ENCODE measurements around the gene TWNK.

TWNK gene

GRCh38 chr10:100998991-100999741 is 11.8 kb downstream of the TWNK start:
- Mint-ChIP-seq H3K9me3 (no peaks in the 10 kb centered on the region), H3K27ac (peak overlapping the region; percentile 96), H3K36me3 (peaks cover 3% of the 10 kb centered on the region), H3K27me3 (no peaks in the 10 kb centered on the region), H3K4me3 (peak overlapping the region; percentile 92), H3K4me1 (peaks cover 25% of the 10 kb centered on the region)

DNA sequence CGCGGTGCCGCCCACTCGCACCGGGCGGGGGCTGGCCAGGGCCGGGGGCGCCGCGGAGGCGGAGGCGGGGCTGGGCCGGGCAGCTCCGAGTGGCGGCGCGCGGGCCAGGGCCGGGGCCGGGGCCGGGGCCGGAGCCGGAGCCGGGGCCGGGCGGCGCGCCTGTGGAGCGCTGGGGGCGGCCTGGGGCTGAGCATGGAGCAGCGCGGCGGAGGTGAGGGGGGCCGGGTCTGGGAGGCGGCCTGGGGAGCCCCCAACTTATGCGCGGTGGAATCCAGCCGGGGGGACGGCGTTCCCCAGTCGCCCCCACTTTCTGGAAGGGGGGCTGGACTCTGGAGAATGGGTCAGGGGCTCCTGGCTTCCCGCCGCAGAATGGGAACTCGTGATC is 12.4 kb downstream of the TWNK start, which contains the start of gene LZTS2:
LZTS2 (plus strand) TSS at position 67 of the 385 bp plus-strand sequence. CDS start 2,731 bp downstream, outside the sequence.
- peaks cover 25% of the 10 kb centered on the region for H3K4me1 Mint-ChIP-seq
- no peaks in the 10 kb centered on the region for H3K36me3 Mint-ChIP-seq
- peak within 1 kb of the TSS; percentile 92 for H3K4me3 Mint-ChIP-seq
- H3K9me3 Mint-ChIP-seq = no peaks in the 10 kb centered on the region
- H3K27ac Mint-ChIP-seq = peak within 1 kb of the TSS; percentile 96
- no peaks in the 10 kb centered on the region for H3K27me3 Mint-ChIP-seq

DNA sequence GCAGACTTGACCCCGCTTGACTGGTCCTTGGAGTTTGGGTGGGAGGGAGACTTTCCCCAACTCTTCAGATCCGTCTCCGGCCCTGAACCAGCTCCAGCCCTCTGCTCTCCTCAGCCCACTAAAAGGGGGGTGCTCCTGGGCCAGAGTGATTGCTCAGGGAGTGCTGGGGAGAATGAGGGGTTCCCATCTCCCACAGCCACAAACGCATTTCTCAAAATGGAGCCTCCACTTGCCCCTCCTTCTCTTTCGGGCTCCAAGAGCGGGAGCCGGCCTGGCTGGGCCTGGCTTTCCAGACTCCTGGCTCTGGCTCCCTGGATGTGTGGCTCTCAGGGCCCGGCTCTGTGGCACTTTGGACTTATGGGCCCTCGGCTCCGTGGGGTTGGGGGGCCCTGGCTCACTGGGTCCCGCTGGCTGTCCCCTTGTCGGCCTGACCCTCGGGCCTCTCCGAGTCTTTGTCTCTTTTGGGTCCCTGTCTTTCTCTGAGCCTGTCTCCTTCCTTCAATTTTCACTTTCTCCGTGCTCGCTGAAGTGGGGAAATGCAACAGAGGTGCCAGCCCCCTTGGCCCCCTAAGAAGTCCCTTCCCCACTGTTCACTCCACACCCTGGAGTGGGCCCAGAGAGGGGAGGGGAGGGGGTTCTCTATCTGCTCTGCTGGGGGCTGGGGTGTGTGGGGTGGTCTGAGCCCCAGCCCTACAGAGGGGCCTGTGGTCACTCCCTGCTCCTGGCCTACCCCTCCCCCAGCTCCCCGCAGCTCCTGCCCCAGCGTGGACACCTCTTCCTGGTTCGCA is 13.0 kb downstream of the TWNK start:
- H3K4me3 Mint-ChIP-seq = peak overlapping the region; percentile 80
- peaks cover 25% of the 10 kb centered on the region for H3K4me1 Mint-ChIP-seq
- no peaks in the 10 kb centered on the region for H3K9me3 Mint-ChIP-seq
- no peak overlapping the region for H3K27ac Mint-ChIP-seq
- no peaks in the 10 kb centered on the region for H3K36me3 Mint-ChIP-seq
- H3K27me3 Mint-ChIP-seq = no peaks in the 10 kb centered on the region

DNA sequence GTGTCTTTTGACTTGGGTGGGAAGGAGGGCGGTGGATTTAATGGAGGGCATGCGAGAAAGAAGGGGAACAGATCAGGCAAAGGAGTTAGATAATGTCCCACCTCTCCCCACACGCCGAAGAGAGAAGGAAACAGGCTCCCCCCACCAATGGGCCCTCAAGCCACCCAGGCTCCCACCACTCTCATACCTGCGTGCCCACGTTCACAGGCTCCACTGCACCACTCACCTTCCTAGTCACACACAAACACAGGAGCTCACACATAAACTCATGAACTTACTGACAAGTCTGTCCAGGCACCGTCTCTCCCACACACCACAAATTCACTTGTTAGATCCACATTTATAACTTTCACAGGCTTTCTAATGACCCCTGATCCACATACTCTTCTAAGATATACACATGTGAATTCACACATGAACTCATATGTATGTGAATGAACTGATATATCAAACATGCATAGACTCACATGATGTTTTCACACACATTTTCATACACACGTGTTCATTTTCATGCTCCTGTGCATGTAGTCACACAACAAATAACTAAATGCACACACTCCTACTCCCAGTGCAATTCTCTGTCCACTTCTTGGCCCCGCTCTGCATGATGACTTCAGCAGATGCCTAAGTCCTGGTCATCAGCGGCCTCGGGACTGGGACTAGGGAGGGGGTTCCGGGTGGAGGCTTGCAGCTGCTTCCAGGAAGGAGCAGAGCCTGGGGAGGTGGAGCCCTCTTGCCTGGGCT is 13.7 kb downstream of the TWNK start:
- no peaks in the 10 kb centered on the region for H3K9me3 Mint-ChIP-seq
- H3K36me3 Mint-ChIP-seq = no peaks in the 10 kb centered on the region
- H3K4me3 Mint-ChIP-seq = peak overlapping the region; percentile 74
- peak overlapping the region; percentile 48 for H3K27ac Mint-ChIP-seq
- H3K27me3 Mint-ChIP-seq = no peaks in the 10 kb centered on the region
- peaks cover 23% of the 10 kb centered on the region for H3K4me1 Mint-ChIP-seq

DNA sequence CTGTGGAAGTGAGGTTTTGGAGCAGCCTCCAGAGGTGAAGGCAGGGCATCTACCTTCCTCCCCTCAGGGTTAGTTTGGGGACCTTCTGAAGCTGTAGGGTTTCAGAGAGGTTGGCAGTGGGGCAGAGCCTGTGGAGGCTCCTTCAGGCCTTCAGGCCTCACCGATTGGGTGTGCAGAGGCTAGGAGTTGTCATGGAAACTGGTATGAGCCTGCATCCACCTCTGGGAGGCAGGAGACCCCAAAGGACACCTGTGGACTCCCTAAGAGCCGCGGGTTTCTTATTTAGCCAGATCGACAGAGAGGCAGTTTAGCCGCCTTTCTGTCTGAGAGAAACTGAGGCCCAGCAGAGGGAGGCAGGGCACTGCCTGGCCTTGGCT is 14.3 kb downstream of the TWNK start:
- Mint-ChIP-seq H3K27ac (no peak overlapping the region), H3K4me3 (no peak overlapping the region), H3K27me3 (no peaks in the 10 kb centered on the region), H3K4me1 (peaks cover 17% of the 10 kb centered on the region), H3K9me3 (no peaks in the 10 kb centered on the region), H3K36me3 (no peaks in the 10 kb centered on the region)

DNA sequence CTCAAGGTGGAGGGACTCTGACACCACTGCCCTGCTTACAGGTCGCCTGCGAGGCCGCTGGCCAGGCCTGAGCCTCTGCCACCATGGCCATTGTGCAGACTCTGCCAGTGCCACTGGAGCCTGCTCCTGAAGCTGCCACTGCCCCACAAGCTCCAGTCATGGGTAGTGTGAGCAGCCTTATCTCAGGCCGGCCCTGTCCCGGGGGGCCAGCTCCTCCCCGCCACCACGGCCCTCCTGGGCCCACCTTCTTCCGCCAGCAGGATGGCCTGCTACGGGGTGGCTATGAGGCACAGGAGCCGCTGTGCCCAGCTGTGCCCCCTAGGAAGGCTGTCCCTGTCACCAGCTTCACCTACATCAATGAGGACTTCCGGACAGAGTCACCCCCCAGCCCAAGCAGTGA is 15.1 kb downstream of the TWNK start:
- Mint-ChIP-seq H3K36me3 (no peaks in the 10 kb centered on the region), H3K4me3 (no peak overlapping the region), H3K4me1 (peaks cover 16% of the 10 kb centered on the region)

DNA sequence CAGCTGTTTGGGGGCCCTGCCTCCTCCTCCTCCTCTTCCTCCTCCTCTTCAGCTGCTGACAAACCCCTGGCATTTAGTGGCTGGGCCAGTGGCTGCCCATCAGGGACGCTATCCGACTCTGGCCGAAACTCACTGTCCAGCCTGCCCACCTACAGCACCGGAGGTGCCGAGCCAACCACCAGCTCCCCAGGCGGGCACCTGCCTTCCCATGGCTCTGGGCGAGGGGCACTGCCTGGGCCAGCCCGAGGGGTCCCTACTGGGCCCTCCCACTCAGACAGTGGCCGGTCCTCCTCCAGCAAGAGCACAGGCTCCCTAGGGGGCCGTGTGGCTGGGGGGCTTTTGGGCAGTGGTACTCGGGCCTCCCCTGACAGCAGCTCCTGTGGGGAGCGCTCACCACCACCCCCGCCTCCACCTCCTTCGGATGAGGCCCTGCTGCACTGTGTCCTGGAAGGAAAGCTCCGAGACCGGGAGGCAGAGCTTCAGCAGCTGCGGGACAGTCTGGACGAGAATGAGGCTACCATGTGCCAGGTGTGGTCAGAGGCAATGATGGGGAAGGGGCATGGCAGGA is 16.4 kb downstream of the TWNK start:
- Mint-ChIP-seq H3K4me1 (peaks cover 7% of the 10 kb centered on the region), H3K27me3 (no peaks in the 10 kb centered on the region), H3K27ac (no peak overlapping the region), H3K36me3 (no peaks in the 10 kb centered on the region), H3K9me3 (no peaks in the 10 kb centered on the region), H3K4me3 (no peak overlapping the region)

More for the DNA sequence above, 15.1 kb downstream of the TWNK start:
- Mint-ChIP-seq H3K27me3 (no peaks in the 10 kb centered on the region), H3K27ac (no peak overlapping the region), H3K9me3 (no peaks in the 10 kb centered on the region)

- H3K27me3 Mint-ChIP-seq = no peaks in the 10 kb centered on the region
- H3K4me1 Mint-ChIP-seq = peaks cover 5% of the 10 kb centered on the region
- H3K9me3 Mint-ChIP-seq = no peaks in the 10 kb centered on the region
- no peaks in the 10 kb centered on the region for H3K36me3 Mint-ChIP-seq
- no peak overlapping the region for H3K27ac Mint-ChIP-seq
- no peak overlapping the region for H3K4me3 Mint-ChIP-seq
Observed at GRCh38 chr10:101005361-101005760, 18.0 kb downstream of the TWNK start.

DNA sequence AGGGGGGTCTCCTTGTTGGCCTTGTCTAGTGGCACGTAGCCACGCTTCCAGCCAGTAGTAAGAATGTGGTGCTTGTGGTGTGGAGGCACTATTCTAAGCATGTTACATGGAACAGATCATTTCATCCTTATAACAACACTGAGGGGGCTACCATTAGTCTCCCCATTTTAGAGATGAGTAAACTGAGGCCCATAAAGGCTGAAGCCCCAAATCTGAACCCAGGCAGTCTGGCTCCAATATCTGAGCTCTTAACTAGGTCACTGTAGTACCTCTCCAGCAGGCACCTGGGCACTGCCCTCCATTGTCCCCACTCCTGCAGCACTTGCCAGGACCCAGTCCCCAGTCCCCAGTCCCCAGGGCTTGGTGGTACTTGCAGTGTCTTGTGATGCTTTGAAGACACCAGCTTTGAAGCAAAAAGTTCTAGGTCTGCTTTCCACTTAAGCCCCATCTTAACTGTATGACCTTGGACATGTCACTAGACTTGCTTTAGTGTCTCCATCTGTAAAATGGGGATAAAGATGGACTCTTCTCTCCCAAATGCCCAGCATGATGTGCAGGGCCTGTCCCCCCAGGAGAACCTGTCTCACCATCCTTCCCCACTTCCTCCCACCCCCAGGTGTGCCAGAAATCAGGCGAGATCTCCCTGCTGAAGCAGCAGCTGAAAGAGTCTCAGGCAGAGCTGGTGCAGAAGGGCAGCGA is 18.7 kb downstream of the TWNK start:
- Mint-ChIP-seq H3K4me3 (no peak overlapping the region), H3K9me3 (no peaks in the 10 kb centered on the region), H3K36me3 (no peaks in the 10 kb centered on the region)

GRCh38 chr10:101006593-101007098 is 19.3 kb downstream of the TWNK start:
- no peaks in the 10 kb centered on the region for H3K9me3 Mint-ChIP-seq
- H3K27ac Mint-ChIP-seq = no peak overlapping the region

More for the DNA sequence above, 18.7 kb downstream of the TWNK start:
- Mint-ChIP-seq H3K27ac (no peak overlapping the region), H3K27me3 (no peaks in the 10 kb centered on the region), H3K4me1 (peaks cover 3% of the 10 kb centered on the region)

GRCh38 chr10:101007099-101007711 is 19.9 kb downstream of the TWNK start:
- Mint-ChIP-seq H3K4me1 (no peaks in the 10 kb centered on the region), H3K4me3 (no peak overlapping the region), H3K27ac (no peak overlapping the region), H3K9me3 (no peaks in the 10 kb centered on the region), H3K27me3 (no peaks in the 10 kb centered on the region), H3K36me3 (no peaks in the 10 kb centered on the region)

More at GRCh38 chr10:101006593-101007098, 19.3 kb downstream of the TWNK start:
- Mint-ChIP-seq H3K36me3 (no peaks in the 10 kb centered on the region), H3K4me1 (no peaks in the 10 kb centered on the region), H3K27me3 (no peaks in the 10 kb centered on the region), H3K4me3 (no peak overlapping the region)

DNA sequence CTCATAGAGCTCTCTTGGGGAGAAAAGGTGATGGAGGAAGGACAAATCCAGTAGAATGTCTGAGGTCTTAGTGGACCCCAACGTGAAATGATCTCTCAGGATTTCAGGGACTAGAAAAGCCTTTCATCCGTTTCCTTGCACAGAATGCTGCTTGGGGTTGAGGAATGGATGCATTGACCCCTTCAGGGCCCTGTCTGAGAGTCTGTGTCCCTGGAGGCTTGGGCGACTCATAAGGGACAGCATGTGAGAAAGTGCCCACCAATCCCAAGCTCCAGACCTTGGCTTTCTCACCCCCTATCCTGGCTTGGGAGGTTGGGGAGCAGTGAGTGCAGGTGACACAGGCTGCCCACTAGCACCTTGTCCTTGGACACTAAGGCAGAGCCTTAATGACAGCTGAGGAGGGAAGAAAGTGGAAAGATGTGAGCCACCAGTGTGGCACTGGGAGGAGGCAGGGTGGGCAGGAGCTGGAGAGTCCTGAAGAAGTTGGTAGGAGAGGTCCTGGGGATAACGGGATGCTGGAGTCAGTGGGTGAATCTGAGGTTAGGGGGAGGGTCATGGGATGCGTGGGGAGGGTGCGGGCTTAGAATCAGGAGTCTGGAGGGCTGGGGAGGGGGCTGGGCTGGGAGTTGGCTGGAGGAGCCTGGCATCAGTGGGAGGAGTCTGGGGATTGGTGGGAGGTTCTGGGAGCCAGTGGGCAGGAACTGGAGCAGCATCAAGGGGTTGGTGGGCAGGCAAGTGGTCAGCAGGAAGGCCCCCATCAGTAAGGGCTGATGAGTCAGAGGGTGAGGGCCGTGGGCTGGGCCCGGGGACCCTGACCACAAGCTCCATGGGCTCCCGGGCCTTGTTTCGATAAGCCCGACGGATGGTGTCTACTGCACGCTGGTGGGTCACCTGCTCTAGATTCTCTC is 20.8 kb downstream of the TWNK start:
- H3K36me3 Mint-ChIP-seq = no peaks in the 10 kb centered on the region
- no peaks in the 10 kb centered on the region for H3K9me3 Mint-ChIP-seq
- no peak overlapping the region for H3K4me3 Mint-ChIP-seq
- peaks cover 1% of the 10 kb centered on the region for H3K27me3 Mint-ChIP-seq
- peaks cover 7% of the 10 kb centered on the region for H3K4me1 Mint-ChIP-seq
- H3K27ac Mint-ChIP-seq = no peak overlapping the region

DNA sequence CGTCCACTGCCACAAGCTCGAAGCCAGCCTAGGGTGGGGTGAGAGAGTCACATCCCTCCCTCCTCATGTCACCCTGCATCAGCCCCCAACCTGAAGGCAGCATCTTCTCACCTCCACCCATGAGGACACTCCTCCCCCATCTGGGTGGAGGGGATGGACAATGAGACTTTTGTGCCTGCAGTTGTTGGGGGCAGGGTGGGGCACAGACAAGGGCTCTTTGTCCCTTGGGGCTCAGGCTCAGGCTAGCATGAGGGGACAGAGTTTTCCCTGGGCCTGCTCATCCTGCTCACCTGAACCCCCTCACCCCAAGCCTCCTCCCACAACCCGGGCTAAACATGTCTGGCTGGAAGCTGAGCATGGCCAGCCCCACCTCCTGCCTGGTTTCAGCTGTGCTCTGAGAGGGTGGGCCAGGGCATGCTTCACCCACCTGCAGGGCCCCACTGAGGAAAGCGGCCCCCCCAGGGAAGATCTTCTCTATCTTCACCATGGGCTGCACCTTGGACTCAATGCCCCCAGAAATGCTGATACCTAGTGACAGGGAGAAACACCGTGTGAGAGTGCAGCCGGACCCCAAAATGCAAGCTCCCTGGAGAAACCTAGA is 21.6 kb downstream of the TWNK start:
- Mint-ChIP-seq H3K36me3 (no peaks in the 10 kb centered on the region), H3K27ac (no peak overlapping the region), H3K4me3 (no peak overlapping the region), H3K4me1 (peaks cover 11% of the 10 kb centered on the region), H3K9me3 (no peaks in the 10 kb centered on the region), H3K27me3 (peaks cover 3% of the 10 kb centered on the region)
